ENCODE measurements around the gene CPLX3. TPM values are rescaled to one million over a fixed set of nuclear protein-coding genes. Genes with fewer than 3 reads are reported as not detected.

Gene CPLX3
- total RNA-seq, 4 donors from 2014 or later, result not detected

GRCh38 chr15:74798388-74799254, 27.8 kb upstream of the CPLX3 start:
- 78 to 79% methylated on average over 15 to 25 of the region's 25 CpGs for WGBS, 2 donors
- Histone ChIP-seq H3K27me3 (no peaks in the 10 kb centered on the region), H3K27ac (peak overlapping the region in 1 of 4 donors; percentile 34), H3K36me3 (peaks cover 0 to 53% (median 14%) of the 10 kb centered on the region in 3 donors), H3K4me3 (no peak overlapping the region), H3K4me1 (peaks cover 0 to 37% (median 16%) of the 10 kb centered on the region in 4 donors), H3K9me3 (no peaks in the 10 kb centered on the region)
- no peak for DNase-seq (ENCODE audit: low spot score in 2 of 2)
- TF ChIP-seq EP300 (IDR thresholded peaks at IDR 0.05), result no peak
- TF ChIP-seq POLR2A (IDR thresholded peaks at IDR 0.05), result no peak
- no peak for TF ChIP-seq CTCF (IDR thresholded peaks at IDR 0.05)

- Histone ChIP-seq H3K9me3 (no peaks in the 10 kb centered on the region), H3K27ac (peak overlapping the region in 1 of 4 donors; percentile 21), H3K4me3 (no peak overlapping the region), H3K27me3 (no peaks in the 10 kb centered on the region), H3K4me1 (peaks cover 0 to 31% (median 14%) of the 10 kb centered on the region in 4 donors), H3K36me3 (peaks cover 0 to 60% (median 14%) of the 10 kb centered on the region in 3 donors)
- DNase-seq (ENCODE audit: low spot score in 2 of 2), result no peak
- no peak for TF ChIP-seq POLR2A (IDR thresholded peaks at IDR 0.05)
- TF ChIP-seq CTCF (IDR thresholded peaks at IDR 0.05), result no peak
- no peak for TF ChIP-seq EP300 (IDR thresholded peaks at IDR 0.05)
- WGBS, 2 donors, result 81 to 91% methylated on average over 13 of the region's 16 CpGs
Observed at GRCh38 chr15:74799255-74799855, 27.1 kb upstream of the CPLX3 start.

- 41 to 48% methylated on average over 16 to 17 of the region's 18 CpGs for WGBS, 2 donors
- Histone ChIP-seq H3K4me1 (peaks cover 0 to 25% (median 14%) of the 10 kb centered on the region in 4 donors), H3K36me3 (peaks cover 0 to 65% (median 14%) of the 10 kb centered on the region in 3 donors), H3K4me3 (no peak overlapping the region), H3K27me3 (no peaks in the 10 kb centered on the region), H3K9me3 (no peaks in the 10 kb centered on the region), H3K27ac (peak overlapping the region in 2 of 4 donors; percentile 21 to 43)
- peak; percentile 49 to 61 for DNase-seq (ENCODE audit: low spot score in 2 of 2)
- peak in 1 of 2 donors; percentile 22 for TF ChIP-seq EP300 (IDR thresholded peaks at IDR 0.05)
- TF ChIP-seq POLR2A (IDR thresholded peaks at IDR 0.05), result no peak
- peak; percentile 95 to 98 (median 97) for TF ChIP-seq CTCF (IDR thresholded peaks at IDR 0.05)
Observed at GRCh38 chr15:74799856-74800558, 26.4 kb upstream of the CPLX3 start.

GRCh38 chr15:74800559-74801094, 25.8 kb upstream of the CPLX3 start:
- Histone ChIP-seq H3K27ac (peak overlapping the region in 1 of 4 donors; percentile 20), H3K36me3 (peaks cover 0 to 65% (median 14%) of the 10 kb centered on the region in 3 donors), H3K4me1 (peaks cover 0 to 22% (median 14%) of the 10 kb centered on the region in 4 donors), H3K4me3 (no peak overlapping the region), H3K9me3 (no peaks in the 10 kb centered on the region), H3K27me3 (no peaks in the 10 kb centered on the region)
- DNase-seq (ENCODE audit: low spot score in 2 of 2), result no peak
- TF ChIP-seq EP300 (IDR thresholded peaks at IDR 0.05) (no peak), CTCF (IDR thresholded peaks at IDR 0.05) (no peak), POLR2A (IDR thresholded peaks at IDR 0.05) (no peak)
- WGBS, 2 donors, result 79 to 83% methylated on average over 19 to 20 of the region's 20 CpGs
